ENCODE data around the gene ARSA. TPM values are rescaled to one million over a fixed set of nuclear protein-coding genes. Genes with fewer than 3 reads are reported as not detected.

Gene ARSA
- polyA plus RNA-seq, 1 donor (not counting 4 experiments of a cell fraction or from before 2014, with no cell fraction given): 12.1 TPM

DNA sequence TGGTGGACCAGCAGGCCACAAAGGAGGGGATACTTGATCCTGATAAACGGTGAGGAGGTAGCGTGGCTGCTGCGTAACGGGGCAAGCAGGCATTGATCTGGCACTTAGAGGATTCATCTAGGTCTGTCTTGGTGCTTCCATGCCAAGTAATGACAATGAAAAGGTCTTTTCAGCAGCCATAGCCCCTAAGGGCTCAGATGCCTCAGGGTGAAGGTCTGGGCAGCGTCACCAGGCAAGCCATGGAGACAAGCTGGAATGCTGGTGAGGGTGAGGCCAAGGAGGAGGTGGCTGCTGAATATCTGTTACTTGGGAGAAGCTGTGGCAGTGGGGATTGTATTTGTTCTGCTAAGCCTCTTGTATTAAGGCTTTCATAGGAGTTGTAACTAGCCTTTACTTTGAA is 40.5 kb downstream of the ARSA start:
- Histone ChIP-seq H3K27ac (ENCODE audit: control insufficient read depth, insufficient read depth, low read length) (no peak overlapping the region), H3K9ac (ENCODE audit: control insufficient read depth, extremely low read depth, insufficient read depth, low read length) (no peak overlapping the region), H3K36me3 (ENCODE audit: control insufficient read depth in 2 of 2, extremely low read depth in 1 of 2, insufficient read depth in 2 of 2, low read length in 2 of 2) (no peaks in the 10 kb centered on the region), H3K4me3 (ENCODE audit: control insufficient read depth in 2 of 3, extremely low read depth in 1 of 3, insufficient read depth in 2 of 3, low read depth in 1 of 3, low read length in 3 of 3) (no peak overlapping the region), H3K79me2 (ENCODE audit: control insufficient read depth, insufficient read depth, low read length) (peaks cover 4% of the 10 kb centered on the region), H3K9me1 (ENCODE audit: control insufficient read depth, extremely low read depth, insufficient read depth, low read length) (no peaks in the 10 kb centered on the region), H3K4me2 (ENCODE audit: control insufficient read depth, extremely low read depth, insufficient read depth, low read depth, low read length) (no peak overlapping the region), H2AFZ (ENCODE audit: control insufficient read depth, low read length) (no peak overlapping the region), H4K20me1 (ENCODE audit: control insufficient read depth, extremely low read depth, insufficient read depth, low read length) (no peaks in the 10 kb centered on the region), H3K9me3 (ENCODE audit: control insufficient read depth, low read depth, low read length) (no peaks in the 10 kb centered on the region), H3K4me1 (ENCODE audit: control insufficient read depth, extremely low read depth, insufficient read depth, low read length) (peaks cover 5% of the 10 kb centered on the region), H3K27me3 (ENCODE audit: control insufficient read depth, extremely low read depth, insufficient read depth, low read length) (no peaks in the 10 kb centered on the region)
- dilution Hi-C loops (cut with MboI; ENCODE audit: extremely low pct_ligation_motif_present, low sequenced_read_pairs): no loop called here
- TF ChIP-seq, protein P1, sequence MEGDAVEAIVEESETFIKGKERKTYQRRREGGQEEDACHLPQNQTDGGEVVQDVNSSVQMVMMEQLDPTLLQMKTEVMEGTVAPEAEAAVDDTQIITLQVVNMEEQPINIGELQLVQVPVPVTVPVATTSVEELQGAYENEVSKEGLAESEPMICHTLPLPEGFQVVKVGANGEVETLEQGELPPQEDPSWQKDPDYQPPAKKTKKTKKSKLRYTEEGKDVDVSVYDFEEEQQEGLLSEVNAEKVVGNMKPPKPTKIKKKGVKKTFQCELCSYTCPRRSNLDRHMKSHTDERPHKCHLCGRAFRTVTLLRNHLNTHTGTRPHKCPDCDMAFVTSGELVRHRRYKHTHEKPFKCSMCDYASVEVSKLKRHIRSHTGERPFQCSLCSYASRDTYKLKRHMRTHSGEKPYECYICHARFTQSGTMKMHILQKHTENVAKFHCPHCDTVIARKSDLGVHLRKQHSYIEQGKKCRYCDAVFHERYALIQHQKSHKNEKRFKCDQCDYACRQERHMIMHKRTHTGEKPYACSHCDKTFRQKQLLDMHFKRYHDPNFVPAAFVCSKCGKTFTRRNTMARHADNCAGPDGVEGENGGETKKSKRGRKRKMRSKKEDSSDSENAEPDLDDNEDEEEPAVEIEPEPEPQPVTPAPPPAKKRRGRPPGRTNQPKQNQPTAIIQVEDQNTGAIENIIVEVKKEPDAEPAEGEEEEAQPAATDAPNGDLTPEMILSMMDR (optimal IDR thresholded peaks at IDR 0.05 in 1 of 3, IDR thresholded peaks at IDR 0.05 in 1 of 3, conservative IDR thresholded peaks at IDR 0.05 in 1 of 3; ENCODE audit: extremely low read depth in 1 of 3, insufficient read depth in 2 of 3, low read length in 3 of 3): no peak
- TF ChIP-seq EZH2 (IDR thresholded peaks at IDR 0.05; ENCODE audit: low read length): no peak
- DNase-seq (ENCODE audit: low read depth, low spot score) (no peak), FAIRE-seq (no peak)

DNA sequence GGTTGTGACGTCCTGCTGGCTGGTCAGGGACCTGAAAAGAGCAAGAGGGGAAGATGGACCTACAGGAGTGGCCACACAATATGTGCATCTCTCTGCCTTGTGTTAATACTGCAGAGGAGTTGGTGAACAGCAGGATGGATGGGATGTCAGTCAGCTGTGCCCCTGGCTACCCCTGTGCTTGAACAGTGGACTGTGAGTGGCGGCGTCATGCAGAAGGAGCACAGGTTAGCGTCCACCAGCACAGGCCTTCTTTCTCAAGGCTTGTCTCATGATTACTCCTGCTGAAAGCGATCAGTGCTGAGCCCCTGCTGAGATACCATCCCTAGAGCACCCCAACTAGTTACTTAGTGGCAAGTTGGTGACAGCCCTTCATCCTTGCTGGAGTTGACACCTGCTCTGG is 41.5 kb downstream of the ARSA start:
- TF ChIP-seq, protein P1 (optimal IDR thresholded peaks at IDR 0.05 in 1 of 3, IDR thresholded peaks at IDR 0.05 in 1 of 3, conservative IDR thresholded peaks at IDR 0.05 in 1 of 3; ENCODE audit: extremely low read depth in 1 of 3, insufficient read depth in 2 of 3, low read length in 3 of 3): no peak
- TF ChIP-seq EZH2 (IDR thresholded peaks at IDR 0.05; ENCODE audit: low read length): no peak
- no peaks in the 10 kb centered on the region for H3K36me3 ChIP-seq (ENCODE audit: control insufficient read depth in 2 of 2, extremely low read depth in 1 of 2, insufficient read depth in 2 of 2, low read length in 2 of 2)
- H3K9ac ChIP-seq (ENCODE audit: control insufficient read depth, extremely low read depth, insufficient read depth, low read length): no peak overlapping the region
- no peak overlapping the region for H3K4me2 ChIP-seq (ENCODE audit: control insufficient read depth, extremely low read depth, insufficient read depth, low read depth, low read length)
- no peak for FAIRE-seq
- dilution Hi-C loops (cut with MboI; ENCODE audit: extremely low pct_ligation_motif_present, low sequenced_read_pairs): no loop called here
- no peak for DNase-seq (ENCODE audit: low read depth, low spot score)
- H3K79me2 ChIP-seq (ENCODE audit: control insufficient read depth, insufficient read depth, low read length): peaks cover 12% of the 10 kb centered on the region
- H3K27ac ChIP-seq (ENCODE audit: control insufficient read depth, insufficient read depth, low read length): no peak overlapping the region
- H3K9me3 ChIP-seq (ENCODE audit: control insufficient read depth, low read depth, low read length): no peaks in the 10 kb centered on the region
- peaks cover 10% of the 10 kb centered on the region for H3K4me1 ChIP-seq (ENCODE audit: control insufficient read depth, extremely low read depth, insufficient read depth, low read length)
- H3K9me1 ChIP-seq (ENCODE audit: control insufficient read depth, extremely low read depth, insufficient read depth, low read length): no peaks in the 10 kb centered on the region
- no peak overlapping the region for H2AFZ ChIP-seq (ENCODE audit: control insufficient read depth, low read length)
- H4K20me1 ChIP-seq (ENCODE audit: control insufficient read depth, extremely low read depth, insufficient read depth, low read length): no peaks in the 10 kb centered on the region
- H3K4me3 ChIP-seq (ENCODE audit: control insufficient read depth in 2 of 3, extremely low read depth in 1 of 3, insufficient read depth in 2 of 3, low read depth in 1 of 3, low read length in 3 of 3): no peak overlapping the region
- no peaks in the 10 kb centered on the region for H3K27me3 ChIP-seq (ENCODE audit: control insufficient read depth, extremely low read depth, insufficient read depth, low read length)

Data from keratinocyte (primary cell).